ENCODE results near the gene SEZ6L.

Gene SEZ6L

GRCh38 chr22:26304730-26305129 lies 135.5 kb downstream of the SEZ6L start:
- no peak for DNase-seq

GRCh38 chr22:26308467-26308866 lies 139.2 kb downstream of the SEZ6L start:
- DNase-seq = no peak

GRCh38 chr22:26310616-26311015 lies 141.4 kb downstream of the SEZ6L start:
- DNase-seq = no peak

- no peak for DNase-seq
Observed at GRCh38 chr22:26313291-26313690, 144.0 kb downstream of the SEZ6L start.

- no peak for DNase-seq
Observed at GRCh38 chr22:26314171-26314570, 144.9 kb downstream of the SEZ6L start.

- DNase-seq = no peak
Observed at GRCh38 chr22:26314656-26315055, 145.4 kb downstream of the SEZ6L start.

- DNase-seq = no peak
Observed at GRCh38 chr22:26316732-26317285, 147.5 kb downstream of the SEZ6L start.

GRCh38 chr22:26318975-26319374 lies 149.7 kb downstream of the SEZ6L start:
- DNase-seq = no peak

GRCh38 chr22:26320447-26320846 lies 151.2 kb downstream of the SEZ6L start:
- no peak for DNase-seq

GRCh38 chr22:26321469-26321913 lies 152.2 kb downstream of the SEZ6L start:
- DNase-seq = no peak

- no peak for DNase-seq
Observed at GRCh38 chr22:26322179-26322905, 153.1 kb downstream of the SEZ6L start.

GRCh38 chr22:26323013-26323412 lies 153.8 kb downstream of the SEZ6L start:
- no peak for DNase-seq

GRCh38 chr22:26324150-26324549 lies 154.9 kb downstream of the SEZ6L start:
- no peak for DNase-seq

GRCh38 chr22:26325641-26326040 lies 156.4 kb downstream of the SEZ6L start:
- no peak for DNase-seq

- no peak for DNase-seq
Observed at GRCh38 chr22:26326803-26327202, 157.5 kb downstream of the SEZ6L start.

GRCh38 chr22:26327306-26327705 lies 158.0 kb downstream of the SEZ6L start:
- DNase-seq = no peak

- no peak for DNase-seq
Observed at GRCh38 chr22:26328221-26328620, 159.0 kb downstream of the SEZ6L start.

GRCh38 chr22:26330971-26331625 lies 161.8 kb downstream of the SEZ6L start:
- peak; percentile 58 for DNase-seq

GRCh38 chr22:26333088-26333800 lies 164.0 kb downstream of the SEZ6L start:
- DNase-seq = no peak

GRCh38 chr22:26334232-26334631 lies 165.0 kb downstream of the SEZ6L start:
- DNase-seq = no peak

GRCh38 chr22:26336773-26337172 lies 167.5 kb downstream of the SEZ6L start:
- no peak for DNase-seq

GRCh38 chr22:26339755-26340154 lies 170.5 kb downstream of the SEZ6L start:
- no peak for DNase-seq

- no peak for DNase-seq
Observed at GRCh38 chr22:26342745-26343410, 173.6 kb downstream of the SEZ6L start.
